ENCODE measurements around the gene DNAI7. TPM values are rescaled to one million over a fixed set of nuclear protein-coding genes. Genes with fewer than 3 reads are reported as not detected.
A peak's percentile ranks its signal among the peaks of the same experiment; 100 is the strongest.

Gene DNAI7
- total RNA-seq, 1 experiment from 2014 or later, result 0.10 TPM

DNA sequence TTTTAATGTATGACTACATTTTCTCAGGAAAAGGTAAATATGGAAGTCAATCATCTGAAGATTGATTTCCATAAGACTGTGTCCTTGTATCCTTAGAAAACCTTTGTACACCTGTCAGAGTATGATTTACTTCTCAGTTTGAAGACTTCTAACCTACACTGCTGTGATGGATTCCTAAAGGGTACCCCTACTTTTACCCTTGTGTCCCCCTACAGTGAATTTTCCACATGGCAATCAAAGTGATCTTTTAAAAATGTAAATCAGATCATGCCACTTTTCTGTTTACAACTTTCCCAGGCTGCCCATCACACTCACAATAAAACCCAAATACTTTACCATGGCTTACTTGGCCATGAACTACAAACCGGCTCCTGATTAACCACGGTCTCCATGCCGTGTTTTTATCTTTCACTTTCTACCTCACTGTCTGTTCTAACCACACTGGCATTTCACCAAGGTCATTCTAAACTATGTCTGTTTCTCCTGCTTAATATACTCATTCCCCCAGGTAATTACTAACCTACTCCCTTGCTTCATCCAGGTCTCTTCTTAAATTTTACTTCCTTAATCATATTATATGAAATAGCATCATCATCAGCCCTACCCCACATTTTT lies 8.1 kb downstream of the DNAI7 start:
- POLR2A ChIA-PET, result no interaction called here
- no TSS peak for BruUV-seq (replicated peaks)
- CTCF ChIA-PET, result no interaction called here
- no peaks in the 10 kb centered on the region for H3K9me3 ChIP-seq (ENCODE audit: control insufficient read depth, insufficient read depth, low read depth, low read length)
- TF ChIP-seq SIN3A (IDR thresholded peaks at IDR 0.05; ENCODE audit: borderline replicate concordance, insufficient read depth, low read depth, low read length), result no peak
- TF ChIP-seq, protein P1, sequence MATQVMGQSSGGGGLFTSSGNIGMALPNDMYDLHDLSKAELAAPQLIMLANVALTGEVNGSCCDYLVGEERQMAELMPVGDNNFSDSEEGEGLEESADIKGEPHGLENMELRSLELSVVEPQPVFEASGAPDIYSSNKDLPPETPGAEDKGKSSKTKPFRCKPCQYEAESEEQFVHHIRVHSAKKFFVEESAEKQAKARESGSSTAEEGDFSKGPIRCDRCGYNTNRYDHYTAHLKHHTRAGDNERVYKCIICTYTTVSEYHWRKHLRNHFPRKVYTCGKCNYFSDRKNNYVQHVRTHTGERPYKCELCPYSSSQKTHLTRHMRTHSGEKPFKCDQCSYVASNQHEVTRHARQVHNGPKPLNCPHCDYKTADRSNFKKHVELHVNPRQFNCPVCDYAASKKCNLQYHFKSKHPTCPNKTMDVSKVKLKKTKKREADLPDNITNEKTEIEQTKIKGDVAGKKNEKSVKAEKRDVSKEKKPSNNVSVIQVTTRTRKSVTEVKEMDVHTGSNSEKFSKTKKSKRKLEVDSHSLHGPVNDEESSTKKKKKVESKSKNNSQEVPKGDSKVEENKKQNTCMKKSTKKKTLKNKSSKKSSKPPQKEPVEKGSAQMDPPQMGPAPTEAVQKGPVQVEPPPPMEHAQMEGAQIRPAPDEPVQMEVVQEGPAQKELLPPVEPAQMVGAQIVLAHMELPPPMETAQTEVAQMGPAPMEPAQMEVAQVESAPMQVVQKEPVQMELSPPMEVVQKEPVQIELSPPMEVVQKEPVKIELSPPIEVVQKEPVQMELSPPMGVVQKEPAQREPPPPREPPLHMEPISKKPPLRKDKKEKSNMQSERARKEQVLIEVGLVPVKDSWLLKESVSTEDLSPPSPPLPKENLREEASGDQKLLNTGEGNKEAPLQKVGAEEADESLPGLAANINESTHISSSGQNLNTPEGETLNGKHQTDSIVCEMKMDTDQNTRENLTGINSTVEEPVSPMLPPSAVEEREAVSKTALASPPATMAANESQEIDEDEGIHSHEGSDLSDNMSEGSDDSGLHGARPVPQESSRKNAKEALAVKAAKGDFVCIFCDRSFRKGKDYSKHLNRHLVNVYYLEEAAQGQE (IDR thresholded peaks at IDR 0.05; ENCODE audit: insufficient read depth in 1 of 2, low read depth in 2 of 2, low read length in 1 of 2), result no peak
- no peak for TF ChIP-seq TCF7L2 (IDR thresholded peaks at IDR 0.05; ENCODE audit: low read depth, low read length)
- TF ChIP-seq POLR2AphosphoS5 (IDR thresholded peaks at IDR 0.05; ENCODE audit: low read depth, low read length), result no peak
- no peak for TF ChIP-seq CTCF (IDR thresholded peaks at IDR 0.05)
- no peaks in the 10 kb centered on the region for H3K36me3 ChIP-seq (ENCODE audit: control insufficient read depth, insufficient read depth, low read length)
- intact Hi-C loops (cut with micrococcal nuclease; ENCODE audit: unreplicated experiment) (no loop called here), in situ Hi-C loops (cut with HindIII; ENCODE audit: low pct_unique_long_range_greater_than_20kb, low sequenced_read_pairs) (no loop called here)
- peaks cover 14% of the 10 kb centered on the region; the same call in 1 of the 2 replicates for H3K27me3 ChIP-seq (ENCODE audit: control insufficient read depth, insufficient read depth, low read length)
- no peaks in the 10 kb centered on the region for H3K4me1 ChIP-seq (ENCODE audit: control insufficient read depth, insufficient read depth, low read length)
- H3K4me3 ChIP-seq (ENCODE audit: low read depth in 2 of 2, low read length in 2 of 2), result no peak overlapping the region
- H3K27ac ChIP-seq (ENCODE audit: low read length), result no peak overlapping the region
- ATAC-seq (0 out of 2 replicates have a peak, but pooled peaks have one; percentile 42), DNase-seq (ENCODE audit: low read depth, low spot score) (no peak)

DNA sequence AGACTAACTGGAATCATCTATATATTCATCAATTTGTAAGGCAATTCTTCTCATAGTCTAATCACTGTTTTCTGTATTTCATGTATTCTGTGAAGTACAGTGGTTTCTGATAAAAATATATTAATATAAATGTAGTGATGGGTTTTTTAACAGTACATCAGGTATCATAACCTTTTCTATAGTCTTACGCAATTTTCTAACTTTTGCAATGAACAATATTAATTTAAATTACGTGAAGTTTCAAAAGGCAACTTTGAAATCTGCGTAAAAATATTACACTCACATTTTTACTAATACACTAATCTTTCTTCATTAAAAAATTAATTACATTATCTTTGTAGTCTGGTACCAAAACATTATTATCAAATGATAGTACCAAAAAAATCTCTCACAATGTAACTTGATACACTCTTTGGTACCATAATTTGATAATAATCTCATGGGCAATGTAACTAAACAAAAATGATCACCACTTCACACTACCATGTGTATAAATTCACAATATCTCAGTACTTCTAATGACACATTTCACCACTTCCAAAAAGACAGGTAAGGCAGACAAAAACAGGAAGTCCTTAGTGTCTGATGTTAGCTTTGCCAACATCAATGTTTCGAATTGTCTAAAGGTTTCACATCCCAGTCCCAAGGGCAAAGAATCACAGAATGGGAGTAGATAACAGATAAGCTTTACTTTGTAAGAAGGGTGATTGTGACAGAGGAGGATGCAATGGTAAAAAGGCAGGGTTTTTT lies 8.7 kb downstream of the DNAI7 start:
- TF ChIP-seq TCF7L2 (IDR thresholded peaks at IDR 0.05; ENCODE audit: low read depth, low read length) (no peak), CTCF (IDR thresholded peaks at IDR 0.05) (no peak), SIN3A (IDR thresholded peaks at IDR 0.05; ENCODE audit: borderline replicate concordance, insufficient read depth, low read depth, low read length) (no peak), POLR2AphosphoS5 (IDR thresholded peaks at IDR 0.05; ENCODE audit: low read depth, low read length) (no peak)
- TF ChIP-seq, protein P1 (IDR thresholded peaks at IDR 0.05; ENCODE audit: insufficient read depth in 1 of 2, low read depth in 2 of 2, low read length in 1 of 2), result no peak

More for the DNA sequence above, 8.7 kb downstream of the DNAI7 start:
- peaks cover 14% of the 10 kb centered on the region; the same call in 1 of the 2 replicates for H3K27me3 ChIP-seq (ENCODE audit: control insufficient read depth, insufficient read depth, low read length)
- no peaks in the 10 kb centered on the region for H3K9me3 ChIP-seq (ENCODE audit: control insufficient read depth, insufficient read depth, low read depth, low read length)
- DNase-seq (ENCODE audit: low read depth, low spot score) (no peak), ATAC-seq (no peak)
- H3K36me3 ChIP-seq (ENCODE audit: control insufficient read depth, insufficient read depth, low read length), result no peaks in the 10 kb centered on the region
- POLR2A ChIA-PET, result no interaction called here
- intact Hi-C loops (cut with micrococcal nuclease; ENCODE audit: unreplicated experiment) (no loop called here), in situ Hi-C loops (cut with HindIII; ENCODE audit: low pct_unique_long_range_greater_than_20kb, low sequenced_read_pairs) (no loop called here)
- no peak overlapping the region for H3K27ac ChIP-seq (ENCODE audit: low read length)
- no peak overlapping the region for H3K4me3 ChIP-seq (ENCODE audit: low read depth in 2 of 2, low read length in 2 of 2)
- BruUV-seq (replicated peaks), result no TSS peak
- CTCF ChIA-PET, result no interaction called here
- H3K4me1 ChIP-seq (ENCODE audit: control insufficient read depth, insufficient read depth, low read length), result no peaks in the 10 kb centered on the region
